Osteocyte (in vitro differentiated cells): ENCODE data around the gene KCNC4. TPM values are rescaled to one million over a fixed set of nuclear protein-coding genes. Genes with fewer than 3 reads are reported as not detected.
A peak's percentile ranks its signal among the peaks of the same experiment; 100 is the strongest.

Experiments used
- DNase-seq: peaks from one replicate; pipeline ENCODE4 v3.0.0; 2021; ENCODE audit warnings: mixed read lengths; ENCODE audit not compliant: unreplicated experiment; ENCODE audit errors: extremely low spot score
- H3K27ac Mint-ChIP-seq: one replicate; pipeline ENCODE4 v1.8.0; 2021; ENCODE audit warnings: mild to moderate bottlenecking, mixed read lengths; ENCODE audit not compliant: unreplicated experiment
- H3K27me3 Mint-ChIP-seq: one replicate; pipeline ENCODE4 v1.8.0; 2021; ENCODE audit warnings: mixed read lengths; ENCODE audit not compliant: unreplicated experiment
- H3K36me3 Mint-ChIP-seq: one replicate; pipeline ENCODE4 v1.8.0; 2021; ENCODE audit warnings: mixed read lengths; ENCODE audit not compliant: unreplicated experiment
- H3K4me1 Mint-ChIP-seq: one replicate; pipeline ENCODE4 v1.8.0; 2021; ENCODE audit warnings: mixed read lengths; ENCODE audit not compliant: unreplicated experiment
- H3K4me3 Mint-ChIP-seq: one replicate; pipeline ENCODE4 v1.8.0; 2021; ENCODE audit warnings: mild to moderate bottlenecking, moderate library complexity, mixed read lengths; ENCODE audit not compliant: unreplicated experiment
- H3K9me3 Mint-ChIP-seq: one replicate; pipeline ENCODE4 v1.8.0; 2021; ENCODE audit warnings: mixed read lengths; ENCODE audit not compliant: unreplicated experiment
- long read RNA-seq: library from polyadenylated mRNA; unstranded; transcript quantifications from one replicate; pipeline ENCODE4 v2.0.0, GENCODE V29; 2021
- total RNA-seq: library from RNA; stranded (reverse); gene quantifications from 2 replicates; pipeline ENCODE4 v1.2.1, GENCODE V29; 2021
- TF ChIP-seq, protein P1 (sequence below): fragments of 200-600 bp; sonication (generic); IDR thresholded peaks from 2 replicates; pipeline ENCODE4 v1.5.0; 2021; ENCODE audit warnings: antibody characterized with exemption, mild to moderate bottlenecking, moderate library complexity

The KCNC4 gene
- total RNA-seq: 1.1 and 2.0 TPM in 2 replicates
- long read RNA-seq: 0 reads

DNA sequence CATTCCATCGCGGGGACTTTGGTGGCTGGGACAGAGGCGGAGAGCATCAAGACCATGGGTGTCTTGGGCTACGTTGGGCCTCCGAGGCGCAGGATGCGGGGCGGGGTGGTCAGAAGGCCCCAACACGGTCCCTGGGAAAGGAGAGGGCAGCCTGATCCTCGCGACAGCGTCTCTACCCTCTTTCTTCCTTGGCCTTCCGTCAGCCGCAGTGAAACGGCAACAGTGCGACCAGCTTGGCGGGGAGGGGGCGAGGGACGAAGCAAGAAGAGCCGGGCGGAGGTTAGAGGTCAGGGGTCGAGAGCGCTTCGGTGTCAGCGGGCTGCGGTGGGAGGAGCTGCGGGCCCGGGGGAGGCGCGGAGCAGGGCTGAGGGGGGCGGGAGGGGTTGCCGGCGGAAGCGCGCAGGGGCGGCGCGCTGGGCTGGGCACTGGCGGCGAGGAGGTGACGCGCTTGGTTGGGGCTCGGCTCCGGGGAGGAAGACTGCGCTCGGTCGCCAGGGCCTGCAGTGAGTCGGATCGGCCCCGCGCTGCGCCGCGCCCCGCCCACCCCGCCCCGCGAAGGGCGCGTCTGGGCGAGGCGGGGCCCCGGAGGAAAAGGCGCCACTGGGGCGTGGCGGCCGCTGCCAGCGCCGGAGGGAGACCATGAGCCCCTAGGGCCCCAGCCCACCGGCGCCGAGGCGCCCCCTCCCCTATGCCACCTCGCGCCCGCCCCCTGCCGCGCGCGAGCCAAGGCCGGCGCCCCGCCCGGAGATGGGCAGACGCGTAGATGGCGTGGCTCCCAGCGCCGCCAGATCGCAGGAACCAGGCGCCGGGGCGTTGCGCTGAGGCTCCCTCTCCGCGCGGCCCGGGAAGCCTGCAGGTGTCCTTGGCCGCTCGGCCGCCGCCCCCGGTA, at the start of gene KCNC4:
Gene KCNC4 (plus strand): TSS at position 600 of the 889 bp plus-strand sequence. CDS start 1,186 bp downstream, outside the sequence.
- DNase-seq: no peak
- H3K4me1 Mint-ChIP-seq: peaks cover 15% of the 10 kb centered on the region
- H3K9me3 Mint-ChIP-seq: no peaks in the 10 kb centered on the region
- H3K4me3 Mint-ChIP-seq: peak within 1 kb of the TSS; percentile 84
- H3K27me3 Mint-ChIP-seq: peaks cover 25% of the 10 kb centered on the region
- no peaks in the 10 kb centered on the region for H3K36me3 Mint-ChIP-seq
- TF ChIP-seq, protein P1, sequence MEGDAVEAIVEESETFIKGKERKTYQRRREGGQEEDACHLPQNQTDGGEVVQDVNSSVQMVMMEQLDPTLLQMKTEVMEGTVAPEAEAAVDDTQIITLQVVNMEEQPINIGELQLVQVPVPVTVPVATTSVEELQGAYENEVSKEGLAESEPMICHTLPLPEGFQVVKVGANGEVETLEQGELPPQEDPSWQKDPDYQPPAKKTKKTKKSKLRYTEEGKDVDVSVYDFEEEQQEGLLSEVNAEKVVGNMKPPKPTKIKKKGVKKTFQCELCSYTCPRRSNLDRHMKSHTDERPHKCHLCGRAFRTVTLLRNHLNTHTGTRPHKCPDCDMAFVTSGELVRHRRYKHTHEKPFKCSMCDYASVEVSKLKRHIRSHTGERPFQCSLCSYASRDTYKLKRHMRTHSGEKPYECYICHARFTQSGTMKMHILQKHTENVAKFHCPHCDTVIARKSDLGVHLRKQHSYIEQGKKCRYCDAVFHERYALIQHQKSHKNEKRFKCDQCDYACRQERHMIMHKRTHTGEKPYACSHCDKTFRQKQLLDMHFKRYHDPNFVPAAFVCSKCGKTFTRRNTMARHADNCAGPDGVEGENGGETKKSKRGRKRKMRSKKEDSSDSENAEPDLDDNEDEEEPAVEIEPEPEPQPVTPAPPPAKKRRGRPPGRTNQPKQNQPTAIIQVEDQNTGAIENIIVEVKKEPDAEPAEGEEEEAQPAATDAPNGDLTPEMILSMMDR: no peak
- peak within 1 kb of the TSS; percentile 10 for H3K27ac Mint-ChIP-seq

DNA sequence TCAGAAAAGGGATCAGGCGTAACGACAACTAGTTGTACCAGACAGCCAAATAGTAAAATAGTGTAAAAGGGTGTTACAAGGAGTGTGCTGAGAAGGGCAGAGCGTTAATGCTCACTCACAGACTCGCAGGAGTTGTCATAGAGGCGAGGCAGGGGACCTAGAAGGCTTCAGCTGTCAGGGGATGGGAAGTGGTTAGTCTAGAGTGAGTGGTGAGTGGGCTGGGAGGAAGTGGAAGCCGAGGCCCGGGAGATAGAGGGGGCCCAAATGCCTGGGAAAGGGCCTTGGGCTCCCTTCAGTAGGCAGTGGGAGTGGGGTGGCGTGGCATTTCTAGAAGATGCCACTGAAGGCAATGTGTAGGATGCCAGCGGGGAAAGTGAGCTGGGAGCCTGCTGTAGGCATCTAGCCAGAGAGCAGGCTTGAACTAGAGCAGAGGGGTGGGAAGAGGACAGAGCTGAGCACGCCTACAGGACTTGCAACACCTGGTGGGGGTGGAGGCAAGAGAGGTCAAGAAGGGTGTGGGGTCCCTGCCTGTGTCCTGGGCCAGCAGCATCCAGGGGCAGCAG, 49.5 kb upstream of the KCNC4 start:
- H3K9me3 Mint-ChIP-seq: no peaks in the 10 kb centered on the region
- no peaks in the 10 kb centered on the region for H3K36me3 Mint-ChIP-seq
- TF ChIP-seq, protein P1: no peak
- peaks cover 8% of the 10 kb centered on the region for H3K27me3 Mint-ChIP-seq
- H3K4me3 Mint-ChIP-seq: no peak overlapping the region
- H3K27ac Mint-ChIP-seq: no peak overlapping the region
- no peaks in the 10 kb centered on the region for H3K4me1 Mint-ChIP-seq
- no peak for DNase-seq

DNA sequence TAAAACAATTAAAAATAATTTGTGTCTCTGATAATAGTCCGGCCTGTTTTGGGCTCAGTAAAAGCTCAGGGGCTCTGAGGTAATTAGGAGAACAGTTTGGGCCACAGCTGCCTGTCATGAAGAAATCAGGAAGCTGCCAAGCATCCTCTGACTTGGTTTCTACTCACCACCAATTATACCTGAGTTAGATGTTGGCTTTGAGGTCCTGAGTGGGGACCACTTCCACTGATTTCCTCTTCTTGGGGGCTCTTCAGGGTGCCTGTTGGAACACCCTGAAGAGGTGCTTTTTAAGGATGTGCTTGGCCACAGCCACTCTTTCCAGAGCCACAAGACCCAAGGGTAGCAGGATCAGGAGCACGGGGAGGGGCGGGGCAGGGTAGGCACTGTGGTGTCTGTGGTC, 48.9 kb upstream of the KCNC4 start:
- no peaks in the 10 kb centered on the region for H3K4me1 Mint-ChIP-seq

DNA sequence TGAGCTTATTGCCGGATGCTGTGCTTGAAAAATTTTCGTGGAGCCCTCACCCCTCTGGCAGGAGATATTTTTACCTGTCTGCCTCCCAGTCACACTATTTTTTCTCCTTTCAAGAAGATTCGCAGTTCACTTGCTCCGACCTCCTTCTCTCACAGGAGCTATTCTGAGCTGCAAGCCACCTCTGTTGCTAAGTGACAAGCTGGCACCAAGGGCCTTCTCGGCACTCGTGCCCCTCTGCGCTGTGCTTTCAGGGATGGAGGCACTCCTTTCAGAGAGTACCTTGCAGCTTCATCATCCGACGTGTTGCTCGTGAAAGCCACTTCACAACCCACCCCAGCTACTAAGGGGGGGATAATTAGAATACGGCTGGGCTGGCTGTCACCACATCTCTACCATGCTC, 48.3 kb upstream of the KCNC4 start:
- Mint-ChIP-seq H3K27ac (no peak overlapping the region), H3K4me3 (no peak overlapping the region), H3K4me1 (no peaks in the 10 kb centered on the region), H3K9me3 (no peaks in the 10 kb centered on the region), H3K27me3 (peaks cover 8% of the 10 kb centered on the region), H3K36me3 (no peaks in the 10 kb centered on the region)
- DNase-seq: no peak
- TF ChIP-seq, protein P1: no peak

More for the DNA sequence above, 48.9 kb upstream of the KCNC4 start:
- TF ChIP-seq, protein P1: no peak
- H3K27me3 Mint-ChIP-seq: peaks cover 8% of the 10 kb centered on the region
- H3K4me3 Mint-ChIP-seq: no peak overlapping the region
- H3K9me3 Mint-ChIP-seq: no peaks in the 10 kb centered on the region
- H3K27ac Mint-ChIP-seq: no peak overlapping the region
- no peak for DNase-seq
- H3K36me3 Mint-ChIP-seq: no peaks in the 10 kb centered on the region

DNA sequence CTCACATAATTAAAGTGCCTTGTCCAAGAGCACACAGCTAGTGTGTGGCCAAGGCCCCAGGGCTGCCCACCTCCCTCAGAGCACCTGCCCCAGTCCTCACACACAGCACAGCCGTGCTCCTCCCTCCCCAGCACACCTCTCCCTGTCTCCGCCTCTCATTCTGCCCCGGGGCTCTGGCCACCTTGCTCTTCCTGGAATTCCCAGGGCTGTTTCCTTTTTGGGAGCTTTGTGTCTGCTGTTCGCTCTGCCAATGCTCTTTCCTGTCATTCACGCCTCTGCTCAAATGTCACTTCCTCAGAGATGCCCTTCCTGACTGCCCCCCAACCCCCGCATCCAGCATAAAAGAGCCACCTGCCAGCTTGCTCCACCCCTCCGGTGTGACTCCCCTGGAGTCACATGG, 46.5 kb upstream of the KCNC4 start:
- no peaks in the 10 kb centered on the region for H3K4me1 Mint-ChIP-seq
- DNase-seq: no peak
- no peaks in the 10 kb centered on the region for H3K9me3 Mint-ChIP-seq
- no peaks in the 10 kb centered on the region for H3K36me3 Mint-ChIP-seq
- H3K27me3 Mint-ChIP-seq: peaks cover 5% of the 10 kb centered on the region
- TF ChIP-seq, protein P1: no peak
- H3K27ac Mint-ChIP-seq: no peak overlapping the region
- H3K4me3 Mint-ChIP-seq: no peak overlapping the region
